RKO (cell line): ENCODE results near the gene ZNF622.

Experiments used
- DNase-seq: peaks from one replicate; pipeline ENCODE4 v3.0.0-alpha.2; 2016; ENCODE audit warnings: low spot score

The ZNF622 gene, protein sequence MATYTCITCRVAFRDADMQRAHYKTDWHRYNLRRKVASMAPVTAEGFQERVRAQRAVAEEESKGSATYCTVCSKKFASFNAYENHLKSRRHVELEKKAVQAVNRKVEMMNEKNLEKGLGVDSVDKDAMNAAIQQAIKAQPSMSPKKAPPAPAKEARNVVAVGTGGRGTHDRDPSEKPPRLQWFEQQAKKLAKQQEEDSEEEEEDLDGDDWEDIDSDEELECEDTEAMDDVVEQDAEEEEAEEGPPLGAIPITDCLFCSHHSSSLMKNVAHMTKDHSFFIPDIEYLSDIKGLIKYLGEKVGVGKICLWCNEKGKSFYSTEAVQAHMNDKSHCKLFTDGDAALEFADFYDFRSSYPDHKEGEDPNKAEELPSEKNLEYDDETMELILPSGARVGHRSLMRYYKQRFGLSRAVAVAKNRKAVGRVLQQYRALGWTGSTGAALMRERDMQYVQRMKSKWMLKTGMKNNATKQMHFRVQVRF

DNA sequence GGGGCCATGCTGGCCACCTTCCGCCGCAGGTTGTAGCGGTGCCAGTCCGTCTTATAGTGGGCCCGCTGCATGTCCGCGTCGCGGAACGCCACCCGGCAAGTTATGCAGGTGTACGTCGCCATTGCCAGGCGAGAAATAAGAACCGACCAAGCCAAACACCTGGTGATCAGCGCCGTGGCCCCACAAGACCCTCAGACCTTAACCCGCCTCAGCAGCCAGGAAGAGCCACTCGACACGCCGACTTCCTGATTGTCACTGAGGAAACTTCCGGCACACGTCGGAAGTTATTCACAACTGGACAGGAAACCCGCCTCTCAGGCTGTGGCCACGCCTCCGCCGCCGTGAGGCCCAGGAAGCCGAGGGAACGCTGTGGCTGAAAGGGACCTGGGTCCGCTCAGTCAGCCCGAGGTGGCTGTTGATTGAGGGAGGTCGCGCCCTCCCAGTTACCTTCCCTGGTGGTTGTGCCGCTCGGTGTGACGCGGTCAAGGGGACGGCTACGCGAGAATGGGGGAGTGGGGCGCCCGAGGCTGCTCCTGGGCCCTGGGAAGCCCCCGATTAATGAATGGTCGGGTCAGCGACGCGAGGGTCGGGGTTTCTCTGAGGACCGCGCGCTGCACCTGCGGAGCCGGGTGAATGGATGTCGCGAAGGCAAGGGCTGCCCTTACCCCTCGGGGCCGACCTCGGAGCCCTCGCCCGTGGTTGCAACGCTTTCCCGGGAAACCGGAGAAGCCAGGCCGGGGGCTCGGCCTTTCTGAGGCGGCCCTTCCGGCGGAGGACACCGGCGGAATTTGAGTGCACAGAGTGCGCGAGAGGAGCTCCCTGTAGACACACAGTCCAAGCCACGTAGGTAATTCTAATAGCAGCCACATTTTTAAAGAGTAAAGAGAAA lies at the start of gene ZNF622:
Gene ZNF622 (minus strand): TSS at position 257 of the 889 bp plus-strand sequence. CDS start 135 bp downstream, at position 122.
- DNase-seq = peak; percentile 93

DNA sequence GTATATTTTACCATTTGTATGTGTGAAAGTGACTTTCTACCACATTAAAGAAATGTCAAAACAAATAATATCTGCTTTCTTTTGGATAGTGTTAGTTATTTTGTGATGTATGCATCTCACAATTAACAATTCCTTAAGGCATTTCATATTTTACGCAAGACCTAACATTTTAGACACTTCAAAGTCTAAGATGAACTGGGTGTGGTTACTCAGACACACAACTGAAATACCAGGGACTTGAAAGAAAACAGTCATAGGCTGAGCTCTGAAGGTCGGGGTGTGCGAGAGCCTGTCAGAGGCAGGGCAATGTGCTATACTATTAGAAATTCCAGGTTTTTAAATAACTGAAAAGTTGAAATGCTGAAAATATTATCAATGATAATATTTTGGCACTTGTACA lies 44.5 kb upstream of the ZNF622 start:
- DNase-seq = no peak

DNA sequence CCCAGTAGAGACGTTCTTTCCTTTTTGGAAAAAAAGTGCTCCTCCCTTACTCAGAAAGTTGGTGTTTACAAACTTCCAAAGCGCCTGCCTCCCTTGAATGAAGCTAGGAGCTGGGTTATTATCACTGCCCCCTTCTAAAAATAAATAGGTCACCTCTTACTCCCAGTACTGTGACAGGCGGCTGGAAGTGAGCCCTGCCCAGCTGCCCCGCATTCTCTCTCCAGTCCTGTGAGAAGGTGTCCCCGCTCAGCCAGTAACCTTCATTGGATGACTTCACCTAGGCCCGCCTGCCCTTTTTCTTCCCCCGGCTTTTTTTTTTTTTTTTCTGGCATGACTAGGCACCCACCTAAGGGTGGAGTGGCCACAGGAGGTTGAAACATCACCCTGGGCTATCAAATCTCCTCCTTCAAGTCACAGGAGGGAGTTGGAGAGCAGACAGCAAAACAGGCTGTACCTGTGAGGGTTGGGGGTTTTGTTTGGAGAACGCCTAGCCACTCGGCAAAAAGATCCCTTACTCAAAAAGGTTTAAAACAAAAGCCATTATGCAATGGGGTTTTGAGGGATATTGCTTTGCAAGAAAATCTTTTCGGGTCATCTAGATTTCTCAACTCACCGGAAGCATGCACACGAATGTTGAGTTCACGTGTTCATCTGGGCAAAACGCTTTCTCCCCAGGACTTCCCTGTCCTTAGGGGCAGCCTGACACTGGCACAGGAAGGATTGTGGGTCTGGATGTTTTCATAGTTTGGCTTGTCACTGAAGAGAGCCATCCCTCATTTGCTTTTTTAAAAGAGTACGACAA lies 43.3 kb upstream of the ZNF622 start:
- DNase-seq = no peak

DNA sequence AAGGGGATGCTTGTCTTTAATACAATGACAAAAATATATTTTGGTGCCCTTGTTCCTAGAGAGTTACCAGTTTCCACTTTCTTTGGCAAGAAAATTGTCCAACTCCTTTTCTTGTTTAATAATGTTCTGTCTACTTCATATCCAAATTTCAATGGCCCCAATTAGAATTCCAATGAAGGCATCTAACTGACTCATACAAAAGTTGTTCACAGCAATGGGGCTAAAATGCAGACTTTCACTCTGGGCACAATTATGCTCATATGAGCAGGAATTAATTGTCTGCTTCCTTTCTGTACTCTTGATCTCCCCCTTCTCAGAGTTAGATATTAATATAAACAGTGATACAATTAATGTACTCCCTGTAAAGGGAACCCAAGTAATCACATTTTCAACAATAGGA lies 42.1 kb upstream of the ZNF622 start:
- no peak for DNase-seq

DNA sequence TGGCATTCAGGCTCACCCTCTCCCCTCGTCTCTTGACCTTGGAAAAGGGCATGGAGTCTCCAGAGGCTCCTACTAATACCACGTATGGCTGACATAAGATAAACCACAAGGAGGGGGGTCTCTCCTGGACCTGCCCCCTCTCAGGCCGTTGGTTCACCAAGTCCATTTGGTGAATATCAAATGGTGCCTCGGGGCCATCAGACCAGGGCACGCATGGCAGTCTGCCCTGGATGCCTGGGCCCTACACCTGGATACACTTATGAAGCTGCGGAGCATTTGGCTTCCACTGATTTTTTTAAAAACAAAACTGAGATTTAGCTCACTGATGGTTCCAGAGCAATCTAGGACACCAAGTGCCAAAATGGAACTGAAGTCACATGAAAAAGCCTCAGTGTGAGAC lies 40.3 kb upstream of the ZNF622 start:
- no peak for DNase-seq

DNA sequence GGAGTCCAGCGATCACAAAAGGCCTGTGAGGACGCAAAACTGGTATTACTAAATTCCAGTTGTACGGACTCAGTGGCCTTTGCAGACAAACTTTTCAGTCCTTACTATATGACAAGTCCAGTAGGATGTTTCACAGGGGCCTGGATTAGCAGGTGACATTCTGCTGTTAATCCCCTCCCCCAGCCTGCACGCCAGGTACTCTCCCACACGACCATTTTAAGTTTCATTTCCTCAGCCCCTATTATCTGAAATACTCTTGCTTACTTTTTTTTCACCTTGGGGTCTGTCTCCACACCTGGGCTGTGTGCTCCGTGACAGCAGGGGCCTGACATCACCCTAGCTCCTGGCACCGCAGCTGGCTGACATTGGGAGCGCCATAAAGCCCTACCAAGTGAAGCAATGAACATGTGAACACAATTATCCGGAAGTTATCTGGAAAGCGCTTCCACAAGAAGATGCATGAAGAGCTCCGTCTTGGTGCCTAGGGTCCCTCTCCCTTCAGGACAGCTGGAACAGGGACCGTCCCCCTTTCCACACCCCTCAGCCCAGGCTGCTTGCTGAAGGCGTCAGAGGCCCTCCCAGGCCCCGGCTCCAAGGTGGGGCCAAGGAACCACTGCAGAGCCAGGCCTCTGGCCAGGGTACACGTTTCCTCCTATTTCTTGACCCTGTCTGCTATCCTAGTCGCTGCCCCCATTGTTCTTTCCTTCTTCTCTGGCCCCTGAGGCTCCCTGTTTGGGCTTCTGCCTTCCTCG lies 39.7 kb upstream of the ZNF622 start:
- no peak for DNase-seq

DNA sequence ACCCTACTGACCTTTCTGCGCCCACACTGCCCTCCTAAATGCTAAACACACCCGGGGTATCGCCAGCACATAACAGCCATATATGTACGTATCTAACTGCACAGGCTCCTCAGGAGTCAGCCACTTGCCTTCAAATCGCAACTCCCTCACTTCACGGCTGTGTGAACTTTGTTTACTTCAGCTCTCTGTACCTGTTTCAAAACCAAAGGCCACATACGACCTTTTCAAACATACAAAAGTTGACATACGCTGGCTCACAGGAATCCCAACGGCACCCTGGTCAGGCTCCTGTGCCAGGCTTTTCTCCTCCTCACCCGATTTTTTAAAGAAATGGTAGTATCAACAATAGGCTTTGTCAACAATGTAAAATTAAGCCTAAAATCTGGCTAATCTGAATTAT lies 39.0 kb upstream of the ZNF622 start:
- DNase-seq = no peak

DNA sequence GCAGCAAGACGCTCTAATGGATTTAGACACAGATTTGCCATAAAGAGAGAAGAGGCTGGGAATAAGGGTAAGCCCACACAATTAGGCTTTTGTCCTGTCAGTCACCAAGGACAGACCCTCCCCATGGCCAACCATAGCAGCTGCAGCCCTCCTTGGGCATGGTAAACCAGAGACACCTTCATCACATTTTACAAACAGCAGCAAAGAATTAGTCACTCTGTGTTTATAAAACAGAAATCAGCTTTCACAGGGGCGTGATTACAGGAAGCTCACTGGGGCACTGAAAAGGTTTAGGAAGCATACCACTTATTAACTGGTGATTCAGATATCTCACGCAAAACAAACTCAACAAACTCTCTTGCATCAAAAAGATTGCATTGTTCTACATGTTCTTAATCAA lies 37.3 kb upstream of the ZNF622 start:
- DNase-seq = no peak

DNA sequence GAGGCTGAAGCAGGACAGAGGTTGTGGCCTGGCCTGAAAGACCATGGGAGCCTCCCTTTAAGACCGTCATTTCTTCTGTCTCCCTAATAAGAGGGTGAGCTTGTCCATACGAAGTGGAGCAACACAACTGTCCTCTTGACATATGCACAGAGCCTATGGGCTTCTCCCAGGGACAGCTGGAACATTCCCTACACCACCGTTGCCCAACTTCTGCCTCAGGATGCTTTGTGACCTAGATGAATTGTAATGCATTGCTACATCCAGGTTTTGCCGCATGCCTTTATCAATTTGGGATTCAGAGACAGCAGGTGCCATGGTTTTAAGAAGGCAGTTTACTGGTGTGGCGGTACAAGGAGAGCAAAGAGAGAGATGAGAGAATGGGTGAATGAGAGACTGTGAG lies 34.4 kb upstream of the ZNF622 start:
- no peak for DNase-seq

DNA sequence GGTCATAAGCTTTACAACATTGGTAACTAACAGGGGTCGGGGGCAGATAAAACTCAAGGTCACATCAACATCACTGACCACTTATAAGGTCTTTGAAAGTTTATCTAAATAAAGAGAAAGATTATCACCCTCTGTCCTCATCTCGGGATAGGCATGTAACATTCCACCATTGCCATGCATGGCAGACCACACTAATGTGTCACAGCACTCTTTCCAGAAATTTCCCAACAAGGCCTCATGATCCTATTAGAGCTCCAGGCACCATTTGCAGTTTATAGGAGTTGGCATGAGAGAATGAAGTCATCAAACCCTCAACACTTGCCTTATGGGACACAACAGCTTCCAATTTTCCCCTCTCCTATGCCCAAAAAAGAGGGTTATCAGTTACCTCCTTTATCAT lies 31.9 kb upstream of the ZNF622 start:
- DNase-seq = no peak

DNA sequence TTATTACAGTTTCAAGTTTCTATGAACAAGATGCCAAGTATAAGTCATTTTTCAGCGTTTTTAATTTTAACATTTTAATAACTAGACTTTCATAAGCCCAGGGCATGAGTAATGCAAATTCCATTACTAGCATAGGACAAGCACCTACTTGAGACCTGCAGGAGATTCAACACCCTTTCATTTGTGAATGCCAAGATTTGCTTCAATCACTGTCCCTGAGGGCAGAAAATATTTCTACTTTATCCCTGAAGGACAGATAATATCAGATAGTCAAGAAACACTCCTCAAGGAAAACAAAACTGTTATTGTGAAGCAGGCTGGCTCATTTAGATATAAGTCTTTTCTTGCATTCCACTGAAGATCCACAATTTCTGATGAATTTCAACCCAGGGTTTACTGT lies 27.7 kb upstream of the ZNF622 start:
- DNase-seq = no peak

DNA sequence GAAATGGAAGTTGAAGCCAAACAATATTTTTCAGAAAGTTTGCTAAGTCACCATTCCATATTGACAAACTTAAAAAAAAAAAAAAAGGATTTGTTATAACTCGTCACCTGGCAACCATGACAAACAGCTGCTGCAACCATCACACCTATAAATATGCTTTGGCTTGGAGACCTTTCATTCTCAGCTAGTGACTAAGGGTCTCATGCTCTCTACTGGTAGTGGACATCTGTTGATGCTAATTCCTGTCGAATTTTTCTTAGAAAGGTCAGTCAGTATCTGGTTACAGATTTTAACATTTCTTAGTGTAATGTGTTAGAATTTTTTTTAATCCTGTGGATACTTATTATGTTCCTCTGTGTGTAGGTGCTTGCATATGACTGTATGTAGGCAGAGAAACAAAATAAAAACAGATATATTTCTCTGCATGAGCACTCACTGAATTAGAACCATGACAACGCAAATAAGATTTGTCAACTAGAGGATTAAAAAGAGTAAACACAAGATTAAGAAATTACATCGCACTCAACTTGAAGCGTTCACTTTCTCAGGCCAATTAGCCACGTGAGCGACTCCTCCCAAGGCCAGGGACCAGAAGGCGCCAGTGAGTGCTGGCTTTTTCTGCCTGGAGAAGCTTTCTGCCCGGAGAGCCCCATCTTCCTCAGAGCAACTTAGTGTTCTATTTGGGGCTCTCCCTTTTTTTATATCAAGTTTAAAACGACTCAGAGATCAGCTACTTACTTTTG lies 27.0 kb upstream of the ZNF622 start:
- peak; percentile 53 for DNase-seq

DNA sequence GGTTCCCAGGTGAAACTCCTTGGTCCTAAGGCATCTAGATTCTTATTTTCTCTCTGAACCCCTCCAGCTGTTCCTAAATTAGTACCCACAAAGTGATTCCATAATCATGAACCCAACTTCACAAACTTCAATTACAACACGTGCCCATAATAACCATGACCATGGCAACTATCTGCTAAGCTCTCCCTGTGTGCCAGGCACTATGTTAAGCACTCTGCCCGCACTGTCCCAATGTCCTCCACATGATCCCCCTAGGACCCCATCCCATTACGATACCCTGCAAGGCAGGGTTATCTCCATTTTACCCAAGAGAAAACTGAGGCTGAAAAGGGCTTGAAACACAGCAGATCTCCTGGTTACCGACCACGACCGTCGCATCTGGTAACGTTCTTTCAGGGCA lies 25.3 kb upstream of the ZNF622 start:
- no peak for DNase-seq

DNA sequence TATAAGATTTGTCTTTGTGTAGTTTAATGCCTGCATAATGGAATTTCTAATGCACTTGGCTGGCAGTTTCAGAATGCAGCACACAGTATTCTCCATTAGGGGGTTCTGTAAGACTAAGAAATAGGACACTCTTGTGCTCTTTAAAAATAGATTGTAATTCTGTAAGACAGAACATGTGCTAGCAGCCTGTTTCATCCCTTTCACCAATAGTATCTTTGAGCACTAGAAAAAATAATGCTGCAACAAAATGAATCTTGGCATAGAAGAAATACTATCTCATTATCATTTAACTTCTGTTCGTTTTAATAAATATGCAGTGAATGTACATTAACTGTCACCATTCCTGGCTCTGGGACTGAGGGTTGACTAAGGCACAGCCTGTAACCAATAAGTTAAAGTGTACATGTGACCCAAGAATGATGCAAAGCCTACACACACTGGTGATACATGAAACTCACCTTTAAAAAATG lies 23.8 kb upstream of the ZNF622 start:
- DNase-seq = peak; percentile 72

DNA sequence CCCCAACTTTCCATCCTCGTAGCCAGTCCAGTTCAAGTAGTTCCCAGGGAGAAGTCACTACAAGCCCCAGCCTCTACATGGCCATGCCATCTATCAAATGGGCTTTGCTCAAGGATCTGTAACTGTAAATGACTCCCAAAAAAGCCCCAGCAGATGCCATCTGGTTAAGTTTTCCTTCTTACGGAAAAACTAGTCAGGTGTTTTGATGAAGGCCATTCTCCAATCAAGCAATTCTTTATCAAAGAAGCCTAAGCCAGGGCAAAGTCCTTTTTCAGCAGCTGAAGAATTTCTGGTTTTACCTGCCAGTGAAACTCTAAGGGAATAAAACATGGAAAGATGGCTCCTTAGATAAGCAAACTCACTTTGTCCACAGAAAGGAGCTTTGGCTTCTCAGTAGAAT lies 21.9 kb upstream of the ZNF622 start:
- no peak for DNase-seq

DNA sequence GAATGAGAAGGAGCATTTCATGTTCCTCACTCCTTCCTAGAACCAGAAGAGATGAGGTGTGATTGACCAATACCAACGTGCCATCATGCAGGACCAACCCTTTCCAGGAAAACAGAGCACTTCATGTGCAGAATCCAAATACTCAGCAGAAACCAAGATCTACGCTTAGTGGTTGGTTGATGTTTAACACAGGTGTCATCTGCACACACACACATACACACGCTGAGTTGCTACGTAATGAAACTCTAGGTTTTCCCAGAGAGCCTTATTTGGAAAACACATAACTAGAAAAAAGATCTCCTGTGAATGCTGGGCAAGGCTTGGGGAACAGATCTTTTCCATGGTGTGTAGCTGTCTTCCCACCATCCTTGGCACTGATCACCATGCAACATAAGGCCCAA lies 21.1 kb upstream of the ZNF622 start:
- DNase-seq = no peak

DNA sequence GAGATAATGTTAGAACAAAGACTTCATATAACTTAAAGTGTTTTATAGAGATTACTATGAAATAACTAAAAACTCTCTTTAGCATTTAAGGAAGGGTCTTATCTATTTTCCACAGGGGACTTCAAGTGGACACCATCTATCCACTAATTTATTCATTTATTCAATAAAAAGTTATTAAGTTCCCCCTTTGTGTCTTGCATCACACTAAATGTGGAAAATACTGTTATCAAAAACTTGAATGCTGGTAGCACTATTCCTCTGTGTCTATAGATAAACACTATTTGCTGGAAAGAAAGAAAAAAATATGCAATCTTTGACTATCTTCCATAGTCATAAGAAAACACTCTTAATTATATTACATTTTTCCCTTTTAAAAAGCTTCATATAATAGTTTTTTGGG lies 20.1 kb upstream of the ZNF622 start:
- DNase-seq = no peak

DNA sequence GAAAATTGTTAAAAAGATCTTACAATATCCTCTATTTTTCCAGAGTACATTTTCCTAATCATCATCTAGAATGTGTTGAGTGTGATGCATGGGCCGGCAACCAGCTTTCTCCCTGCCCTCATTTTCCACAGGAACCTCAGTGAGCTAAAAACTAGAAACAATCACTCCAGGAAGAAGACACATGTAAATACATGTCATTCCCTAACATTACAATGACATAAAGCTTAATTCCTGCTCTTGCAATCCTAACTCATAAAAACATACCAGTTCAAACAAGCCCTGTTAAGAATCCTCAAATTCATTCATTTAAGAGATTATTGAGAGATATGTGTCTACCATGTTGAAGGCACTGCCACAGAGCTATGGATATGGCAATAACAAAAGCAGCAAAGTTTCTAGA lies 18.5 kb upstream of the ZNF622 start:
- no peak for DNase-seq

DNA sequence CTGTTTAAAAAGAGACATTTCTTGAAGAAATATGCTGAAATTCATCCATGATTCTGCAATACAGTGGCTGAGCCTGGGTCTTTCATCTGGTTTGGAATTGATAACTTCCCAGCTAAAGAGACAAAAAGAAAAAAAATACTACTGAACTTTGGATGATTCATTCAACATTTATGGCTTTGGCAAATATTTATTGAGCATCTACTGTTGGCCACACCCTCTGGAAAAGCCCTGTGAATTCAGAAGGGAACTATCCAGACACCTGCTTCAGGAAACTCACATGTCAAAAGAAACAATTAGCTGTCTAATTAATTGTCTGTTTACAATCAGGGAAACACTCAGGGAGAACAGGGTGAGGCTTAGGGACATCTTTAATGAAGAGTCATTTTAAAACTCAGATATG lies 17.8 kb upstream of the ZNF622 start:
- DNase-seq = no peak

DNA sequence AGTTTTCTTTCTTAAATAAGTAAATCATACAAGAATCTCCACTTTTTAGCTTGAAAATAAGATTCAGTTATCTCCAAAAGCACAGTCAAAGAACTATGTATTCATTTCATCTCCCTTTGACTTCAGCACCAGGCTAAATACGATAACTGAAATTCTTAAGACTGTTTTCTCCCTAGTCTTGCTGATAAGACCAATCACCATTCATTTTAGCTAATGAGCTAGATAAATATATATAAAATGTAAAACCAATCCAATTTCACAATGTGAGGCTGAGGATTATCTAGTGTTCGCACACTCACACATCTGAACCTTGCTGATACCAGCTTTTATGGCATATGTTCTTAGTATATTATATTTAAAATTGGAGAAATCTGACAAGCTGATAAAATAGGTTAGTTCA lies 17.3 kb upstream of the ZNF622 start:
- no peak for DNase-seq
